22Rv1 (cell line): ENCODE measurements around the gene GUCY2D.

Source experiments
- H3K27ac ChIP-seq: fragments of 450-650 bp; 2 replicates; pipeline ENCODE4 v1.5.1; 2017
- CTCF ChIP-seq: fragments of 450-650 bp; IDR thresholded peaks from 2 replicates; pipeline ENCODE4 v1.5.1; 2017; ENCODE audit warnings: mild to moderate bottlenecking
- ZFX ChIP-seq: fragments of 450-650 bp; IDR thresholded peaks from 2 replicates; pipeline ENCODE4 v1.6.1; 2017; ENCODE audit warnings: antibody characterized with exemption, borderline replicate concordance

Gene GUCY2D

GRCh38 chr17:8048236-8048635 is 45.8 kb downstream of the GUCY2D start:
- TF ChIP-seq ZFX (no peak), CTCF (no peak)
- no peak overlapping the region for H3K27ac ChIP-seq

- no peak overlapping the region for H3K27ac ChIP-seq
- no peak for TF ChIP-seq ZFX
Measured at GRCh38 chr17:8048736-8049135, 46.3 kb downstream of the GUCY2D start.

GRCh38 chr17:8051831-8052230 is 49.4 kb downstream of the GUCY2D start:
- TF ChIP-seq CTCF = no peak
- no peak for TF ChIP-seq ZFX
- no peak overlapping the region for H3K27ac ChIP-seq

GRCh38 chr17:8052256-8053252 is 50.1 kb downstream of the GUCY2D start:
- TF ChIP-seq ZFX (no peak), CTCF (no peak)

GRCh38 chr17:8053600-8053999 is 51.2 kb downstream of the GUCY2D start:
- TF ChIP-seq CTCF (no peak), ZFX (no peak)
- H3K27ac ChIP-seq = peak overlapping the region; percentile 100; the same call in 1 of the 2 replicates

More at GRCh38 chr17:8052256-8053252, 50.1 kb downstream of the GUCY2D start:
- H3K27ac ChIP-seq = no peak overlapping the region

- TF ChIP-seq CTCF = no peak
- no peak for TF ChIP-seq ZFX
- H3K27ac ChIP-seq = peak overlapping the region; percentile 100
Measured at GRCh38 chr17:8055851-8056231, 53.4 kb downstream of the GUCY2D start.

GRCh38 chr17:8056232-8056975 is 54.0 kb downstream of the GUCY2D start:
- H3K27ac ChIP-seq = peak overlapping the region; percentile 100
- TF ChIP-seq ZFX (no peak), CTCF (no peak)
